ENCODE results near the gene MGRN1. TPM values are rescaled to one million over a fixed set of nuclear protein-coding genes. Genes with fewer than 3 reads are reported as not detected.
"Not testable (repeated sequence)": the region's sequence is repeated elsewhere in the genome, so short reads cannot be mapped to it uniquely, and the experiment has no call there.

MGRN1 gene
- total RNA-seq, 2 donors from 2014 or later = 33.1 to 44.6 TPM

GRCh38 chr16:4646773-4647643, 22.4 kb downstream of the MGRN1 start:
- ATAC-seq = peak in 1 of 2 donors; percentile 5
- no peak for DNase-seq
- intact Hi-C loops (cut with DNase I) = no loop called here

GRCh38 chr16:4647644-4647980, 23.0 kb downstream of the MGRN1 start:
- ATAC-seq (no peak), DNase-seq (no peak)
- intact Hi-C loops (cut with DNase I) = no loop called here

- DNase-seq = no peak
- ATAC-seq = peak in 1 of 2 donors; percentile 63
- intact Hi-C loops (cut with DNase I) = no loop called here
Observed at GRCh38 chr16:4648917-4649316, 24.3 kb downstream of the MGRN1 start.

- ATAC-seq = no peak
Observed at GRCh38 chr16:4649744-4650442, 25.3 kb downstream of the MGRN1 start.

GRCh38 chr16:4650443-4651074, 25.9 kb downstream of the MGRN1 start:
- peak; percentile 38 to 41 for ATAC-seq
- intact Hi-C loops (cut with DNase I) = not testable (repeated sequence)
- DNase-seq = peak; percentile 54

More at GRCh38 chr16:4649744-4650442, 25.3 kb downstream of the MGRN1 start:
- no peak for DNase-seq
- intact Hi-C loops (cut with DNase I) = no loop called here

- ATAC-seq (no peak), DNase-seq (no peak)
- intact Hi-C loops (cut with DNase I) = no loop called here
Observed at GRCh38 chr16:4651827-4652226, 27.2 kb downstream of the MGRN1 start.

- no peak for DNase-seq
- ATAC-seq = no peak
- intact Hi-C loops (cut with DNase I) = no loop called here
Observed at GRCh38 chr16:4652561-4652960, 27.9 kb downstream of the MGRN1 start.

- intact Hi-C loops (cut with DNase I) = no loop called here
- no peak for ATAC-seq
- DNase-seq = no peak
Observed at GRCh38 chr16:4654011-4654963, 29.7 kb downstream of the MGRN1 start.

GRCh38 chr16:4654964-4655590, 30.5 kb downstream of the MGRN1 start:
- no peak for DNase-seq

GRCh38 chr16:4655801-4656200, 31.2 kb downstream of the MGRN1 start:
- ATAC-seq = no peak
- intact Hi-C loops (cut with DNase I) = no loop called here
- no peak for DNase-seq

More at GRCh38 chr16:4654964-4655590, 30.5 kb downstream of the MGRN1 start:
- no peak for ATAC-seq
- intact Hi-C loops (cut with DNase I) = no loop called here

GRCh38 chr16:4656221-4656620, 31.6 kb downstream of the MGRN1 start:
- DNase-seq = no peak
- no peak for ATAC-seq
- intact Hi-C loops (cut with DNase I) = no loop called here

GRCh38 chr16:4656695-4657686, 32.4 kb downstream of the MGRN1 start:
- intact Hi-C loops (cut with DNase I) = no loop called here
- ATAC-seq = no peak
- no peak for DNase-seq

GRCh38 chr16:4659363-4660353, 35.0 kb downstream of the MGRN1 start:
- intact Hi-C loops (cut with DNase I) = no loop called here
- ATAC-seq (no peak), DNase-seq (no peak)

- ATAC-seq (peak; percentile 52 to 62), DNase-seq (peak; percentile 74)
- intact Hi-C loops (cut with DNase I) = no loop called here
Observed at GRCh38 chr16:4660454-4661007, 35.9 kb downstream of the MGRN1 start.

- DNase-seq = no peak
- intact Hi-C loops (cut with DNase I) = no loop called here
Observed at GRCh38 chr16:4661661-4662060, 37.0 kb downstream of the MGRN1 start.

GRCh38 chr16:4663465-4663776, 38.8 kb downstream of the MGRN1 start:
- DNase-seq (no peak), ATAC-seq (no peak)
- intact Hi-C loops (cut with DNase I) = no loop called here

More at GRCh38 chr16:4661661-4662060, 37.0 kb downstream of the MGRN1 start:
- ATAC-seq = no peak

Measured in left cardiac atrium (tissue), 4 donors.